ENCODE results near the gene TXNRD2.

DNA sequence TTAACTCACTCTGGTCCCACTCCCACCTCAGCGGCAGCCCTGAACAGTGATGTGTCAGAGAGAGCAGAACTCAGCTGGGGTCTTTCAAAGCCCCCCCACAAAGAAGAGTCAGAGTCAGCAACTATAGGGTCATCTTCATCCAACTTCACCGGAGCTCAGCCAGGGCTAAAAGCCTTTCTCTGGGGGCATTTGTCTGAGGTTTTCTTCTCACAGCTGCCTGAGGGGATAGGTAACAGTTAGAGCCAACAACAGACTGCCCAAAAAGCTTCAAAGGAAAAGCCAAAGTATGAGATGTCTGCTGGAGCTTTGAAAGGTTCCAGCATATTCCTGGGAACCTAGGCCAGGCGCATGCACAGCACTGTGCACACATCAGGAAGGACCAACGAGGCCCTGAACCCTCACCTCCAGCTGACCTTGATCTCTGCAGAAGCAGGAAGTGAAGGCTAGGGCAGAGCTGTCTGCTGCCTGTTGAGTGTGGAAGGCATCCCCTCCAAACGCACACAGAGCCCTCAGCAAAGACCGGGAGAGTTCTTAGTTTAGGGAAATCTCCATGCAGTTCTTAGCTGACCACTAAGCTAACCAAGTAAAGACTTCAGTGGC, 28.2 kb downstream of the TXNRD2 start:
- TF ChIP-seq, protein P1, sequence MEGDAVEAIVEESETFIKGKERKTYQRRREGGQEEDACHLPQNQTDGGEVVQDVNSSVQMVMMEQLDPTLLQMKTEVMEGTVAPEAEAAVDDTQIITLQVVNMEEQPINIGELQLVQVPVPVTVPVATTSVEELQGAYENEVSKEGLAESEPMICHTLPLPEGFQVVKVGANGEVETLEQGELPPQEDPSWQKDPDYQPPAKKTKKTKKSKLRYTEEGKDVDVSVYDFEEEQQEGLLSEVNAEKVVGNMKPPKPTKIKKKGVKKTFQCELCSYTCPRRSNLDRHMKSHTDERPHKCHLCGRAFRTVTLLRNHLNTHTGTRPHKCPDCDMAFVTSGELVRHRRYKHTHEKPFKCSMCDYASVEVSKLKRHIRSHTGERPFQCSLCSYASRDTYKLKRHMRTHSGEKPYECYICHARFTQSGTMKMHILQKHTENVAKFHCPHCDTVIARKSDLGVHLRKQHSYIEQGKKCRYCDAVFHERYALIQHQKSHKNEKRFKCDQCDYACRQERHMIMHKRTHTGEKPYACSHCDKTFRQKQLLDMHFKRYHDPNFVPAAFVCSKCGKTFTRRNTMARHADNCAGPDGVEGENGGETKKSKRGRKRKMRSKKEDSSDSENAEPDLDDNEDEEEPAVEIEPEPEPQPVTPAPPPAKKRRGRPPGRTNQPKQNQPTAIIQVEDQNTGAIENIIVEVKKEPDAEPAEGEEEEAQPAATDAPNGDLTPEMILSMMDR (IDR thresholded peaks at IDR 0.05): no peak
- TF ChIP-seq POLR2A (IDR thresholded peaks at IDR 0.05): no peak

Measured in thyroid gland (tissue), 4 donors.